GM23248 (cell line): Measurements from ENCODE around the gene C18orf63. TPM values are rescaled to one million over a fixed set of nuclear protein-coding genes. Genes with fewer than 3 reads are reported as not detected.

Experiments used
- DNase-seq: peaks from one replicate; pipeline ENCODE4 v3.0.0-alpha.2; 2015
- H2AFZ ChIP-seq: fragments of 200-600 bp; sonication (generic); 2 replicates; pipeline ENCODE4 v1.6.1; 2016; ENCODE audit warnings: antibody characterized with exemption
- H3F3A ChIP-seq: fragments of 200-600 bp; sonication (generic); 2 replicates; pipeline ENCODE4 v1.6.1; 2016; ENCODE audit warnings: mild to moderate bottlenecking, antibody characterized with exemption, mixed run types; ENCODE audit not compliant: insufficient read depth
- H3K27ac ChIP-seq: fragments of 200-600 bp; sonication (generic); 2 replicates; pipeline ENCODE4 v1.5.1; 2016; ENCODE audit warnings: mild to moderate bottlenecking
- H3K27me3 ChIP-seq: fragments of 200-600 bp; sonication (generic); replicated peaks from 2 replicates; pipeline ENCODE4 v1.6.1; 2016; ENCODE audit warnings: mild to moderate bottlenecking; ENCODE audit not compliant: insufficient read depth
- H3K36me3 ChIP-seq: fragments of 200-600 bp; sonication (generic); 2 replicates; pipeline ENCODE4 v1.6.1; 2016; ENCODE audit warnings: low read depth, mild to moderate bottlenecking
- H3K4me1 ChIP-seq: fragments of 200-600 bp; sonication (generic); 2 replicates; pipeline ENCODE4 v1.6.1; 2016; ENCODE audit warnings: mild to moderate bottlenecking; ENCODE audit not compliant: insufficient read depth
- H3K4me2 ChIP-seq: fragments of 200-600 bp; sonication (generic); one replicate; pipeline ENCODE4 v1.6.1; 2016; ENCODE audit warnings: mild to moderate bottlenecking; ENCODE audit not compliant: unreplicated experiment
- H3K4me3 ChIP-seq: fragments of 200-600 bp; sonication (generic); 2 replicates; pipeline ENCODE4 v1.5.1; 2016; ENCODE audit warnings: mild to moderate bottlenecking
- H3K79me2 ChIP-seq: fragments of 200-600 bp; sonication (generic); 2 replicates; pipeline ENCODE4 v1.6.1; 2016; ENCODE audit warnings: mild to moderate bottlenecking; ENCODE audit not compliant: insufficient read depth
- H3K9ac ChIP-seq: fragments of 200-600 bp; sonication (generic); 2 replicates; pipeline ENCODE4 v1.6.1; 2016; ENCODE audit warnings: mild to moderate bottlenecking
- H3K9me2 ChIP-seq: fragments of 200-600 bp; sonication (generic); 2 replicates; pipeline ENCODE4 v1.6.1; 2016; ENCODE audit warnings: mixed run types, mild to moderate bottlenecking, moderate library complexity; ENCODE audit not compliant: insufficient read depth
- H3K9me3 ChIP-seq: fragments of 200-600 bp; sonication (generic); one replicate; pipeline ENCODE4 v1.6.1; 2017; ENCODE audit warnings: low read depth
- H4K20me1 ChIP-seq: fragments of 200-600 bp; sonication (generic); 2 replicates; pipeline ENCODE4 v1.6.0; 2016; ENCODE audit not compliant: insufficient read depth
- EZH2 ChIP-seq: fragments of 200-600 bp; sonication (generic); IDR thresholded peaks from 2 replicates; pipeline ENCODE4 v1.6.1; 2018; ENCODE audit warnings: antibody characterized with exemption, mild to moderate bottlenecking; ENCODE audit not compliant: insufficient read depth, poor library complexity, severe bottlenecking
- EZH2phosphoT487 ChIP-seq: fragments of 200-600 bp; sonication (generic); IDR thresholded peaks from 2 replicates; pipeline ENCODE4 v1.6.1; 2018; ENCODE audit warnings: antibody characterized with exemption, moderate library complexity, mild to moderate bottlenecking, low read depth; ENCODE audit not compliant: insufficient read depth
- WGBS, 2 experiments: methylation state at CpG; one replicate each; pipeline ENCODE4 v1.1.6; 2015 to 2017; ENCODE audit warnings: low lambda C conversion rate in 2 of 2, low coverage in 1 of 2; ENCODE audit errors: missing lambda C conversion rate in 2 of 2; 5-methylcytosine and 5-hydroxymethylcytosine counted together
- in situ Hi-C: fragments of 300-500 bp; cut with MboI; formaldehyde crosslinking; loops from 2 replicates; pipeline ENCODE4 v1.15.0; 2020
- polyA plus RNA-seq: library from polyadenylated mRNA; unstranded; fragments of >200 nt; fragmentation: Nextera tagmentation; extraction: Ambion mirVana; gene quantifications from 2 replicates; pipeline ENCODE4 v1.2.1, GENCODE V29; 2016
- total RNA-seq: library from RNA; depleted of rRNA; stranded (reverse); fragments of >200 nt; shearing (Covaris generic); gene quantifications from 2 replicates; pipeline ENCODE4 v1.2.3, GENCODE V29; 2014; rRNA removed

C18orf63 gene
- total and polyA plus RNA-seq, 2 experiments from 2014 or later = not detected

- Histone ChIP-seq H4K20me1 (no peaks in the 10 kb centered on the region), H3K4me1 (no peaks in the 10 kb centered on the region), H3K9me2 (no peaks in the 10 kb centered on the region), H3K36me3 (no peaks in the 10 kb centered on the region), H3K79me2 (no peaks in the 10 kb centered on the region), H3K9me3 (no peaks in the 10 kb centered on the region), H3K4me2 (no peak overlapping the region), H3K27ac (no peak overlapping the region), H3K9ac (no peak overlapping the region), H3K4me3 (no peak overlapping the region), H3K27me3 (peaks cover 14% of the 10 kb centered on the region), H2AFZ (no peak overlapping the region), H3F3A (no peaks in the 10 kb centered on the region)
- 69 to 80% methylated on average over 9 of the region's 9 CpGs for WGBS, 2 experiments
- no peak for DNase-seq
- in situ Hi-C loops = no loop called here
- TF ChIP-seq EZH2 = no peak
- TF ChIP-seq EZH2phosphoT487 = no peak
Measured at GRCh38 chr18:74402806-74403433, 87.3 kb downstream of the C18orf63 start.

- no peak for DNase-seq
- WGBS, 2 experiments = 17 to 25% methylated on average over 2 of the region's 2 CpGs
Measured at GRCh38 chr18:74407888-74408287, 92.2 kb downstream of the C18orf63 start.

More at GRCh38 chr18:74407888-74408287, 92.2 kb downstream of the C18orf63 start:
- H3K9me3 ChIP-seq = no peaks in the 10 kb centered on the region
- in situ Hi-C loops = no loop called here
- no peaks in the 10 kb centered on the region for H3F3A ChIP-seq
- H3K4me2 ChIP-seq = no peak overlapping the region
- H3K27ac ChIP-seq = no peak overlapping the region
- no peaks in the 10 kb centered on the region for H3K79me2 ChIP-seq
- H3K9ac ChIP-seq = no peak overlapping the region
- H3K27me3 ChIP-seq = peaks cover 8% of the 10 kb centered on the region
- no peak for TF ChIP-seq EZH2
- no peak for TF ChIP-seq EZH2phosphoT487
- no peak overlapping the region for H2AFZ ChIP-seq
- H3K9me2 ChIP-seq = no peaks in the 10 kb centered on the region
- H3K4me1 ChIP-seq = no peaks in the 10 kb centered on the region
- H4K20me1 ChIP-seq = no peaks in the 10 kb centered on the region
- no peaks in the 10 kb centered on the region for H3K36me3 ChIP-seq
- H3K4me3 ChIP-seq = no peak overlapping the region

Other genes starting within 250 kb of the C18orf63 start
- gene FBXO15, start 168.0 kb upstream of the C18orf63 start, total RNA-seq = 0.22 TPM in 1 of 2 replicates, not detected in the other
- 0.54 and 1.1 TPM in 2 replicates for gene FBXO15, start 168.0 kb upstream of the C18orf63 start, polyA plus RNA-seq
- 27.6 and 32.1 TPM in 2 replicates for gene TIMM21, start 167.3 kb upstream of the C18orf63 start, total RNA-seq
- gene TIMM21, start 167.3 kb upstream of the C18orf63 start, polyA plus RNA-seq = 88.0 and 91.6 TPM in 2 replicates
- 21.5 and 55.0 TPM in 2 replicates for gene CYB5A, start 23.9 kb upstream of the C18orf63 start, total RNA-seq
- 114 and 117 TPM in 2 replicates for gene CYB5A, start 23.9 kb upstream of the C18orf63 start, polyA plus RNA-seq
- gene DIPK1C, start 141.5 kb downstream of the C18orf63 start, total RNA-seq = not detected in 2 replicates
- gene DIPK1C, start 141.5 kb downstream of the C18orf63 start, polyA plus RNA-seq = not detected in 2 replicates
- gene CNDP2, start 180.5 kb downstream of the C18orf63 start, total RNA-seq = 40.5 and 46.4 TPM in 2 replicates
- gene CNDP2, start 180.5 kb downstream of the C18orf63 start, polyA plus RNA-seq = 72.2 and 72.7 TPM in 2 replicates
- gene CNDP1, start 218.7 kb downstream of the C18orf63 start, total RNA-seq = not detected in 2 replicates
- not detected in 2 replicates for gene CNDP1, start 218.7 kb downstream of the C18orf63 start, polyA plus RNA-seq